OCI-LY3 (cell line): Measurements from ENCODE around the gene TROAP.

ENCODE experiments used
- CTCF ChIP-seq: fragments of 200-600, 300-600 bp; sonication (generic); IDR thresholded peaks from 2 replicates; pipeline ENCODE4 v1.5.1; 2014; ENCODE audit warnings: antibody characterized with exemption, low read length, low read depth
- EZH2phosphoT487 ChIP-seq: fragments of 200-600 bp; shearing (Covaris generic); IDR thresholded peaks from 2 replicates; pipeline ENCODE4 v1.6.1; 2018; ENCODE audit warnings: antibody characterized with exemption, mixed run types, low read depth

- TF ChIP-seq CTCF: no peak; the same call in 1 of the 2 replicates
- TF ChIP-seq EZH2phosphoT487: no peak
Measured at GRCh38 chr12:49369411-49370145, 46.5 kb downstream of the TROAP start.
